ENCODE data around the gene RIMBP2.

- TF ChIP-seq, protein P1, sequence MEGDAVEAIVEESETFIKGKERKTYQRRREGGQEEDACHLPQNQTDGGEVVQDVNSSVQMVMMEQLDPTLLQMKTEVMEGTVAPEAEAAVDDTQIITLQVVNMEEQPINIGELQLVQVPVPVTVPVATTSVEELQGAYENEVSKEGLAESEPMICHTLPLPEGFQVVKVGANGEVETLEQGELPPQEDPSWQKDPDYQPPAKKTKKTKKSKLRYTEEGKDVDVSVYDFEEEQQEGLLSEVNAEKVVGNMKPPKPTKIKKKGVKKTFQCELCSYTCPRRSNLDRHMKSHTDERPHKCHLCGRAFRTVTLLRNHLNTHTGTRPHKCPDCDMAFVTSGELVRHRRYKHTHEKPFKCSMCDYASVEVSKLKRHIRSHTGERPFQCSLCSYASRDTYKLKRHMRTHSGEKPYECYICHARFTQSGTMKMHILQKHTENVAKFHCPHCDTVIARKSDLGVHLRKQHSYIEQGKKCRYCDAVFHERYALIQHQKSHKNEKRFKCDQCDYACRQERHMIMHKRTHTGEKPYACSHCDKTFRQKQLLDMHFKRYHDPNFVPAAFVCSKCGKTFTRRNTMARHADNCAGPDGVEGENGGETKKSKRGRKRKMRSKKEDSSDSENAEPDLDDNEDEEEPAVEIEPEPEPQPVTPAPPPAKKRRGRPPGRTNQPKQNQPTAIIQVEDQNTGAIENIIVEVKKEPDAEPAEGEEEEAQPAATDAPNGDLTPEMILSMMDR (conservative IDR thresholded peaks at IDR 0.05 in 1 of 2, IDR thresholded peaks at IDR 0.05 in 1 of 2; ENCODE audit: extremely low read depth in 1 of 2, insufficient read depth in 1 of 2, low read depth in 1 of 2, low read length in 2 of 2): no peak
- TF ChIP-seq EZH2 (IDR thresholded peaks at IDR 0.05; ENCODE audit: borderline replicate concordance, low read length): no peak
Observed at GRCh38 chr12:130521375-130522124, 194.5 kb downstream of the RIMBP2 start.
